Inferior parietal cortex (tissue), 1 donor: ENCODE measurements around the gene GPR15.
A peak's percentile ranks its signal among the peaks of the same experiment; 100 is the strongest.
"Not testable (repeated sequence)": the region's sequence is repeated elsewhere in the genome, so short reads cannot be mapped to it uniquely, and the experiment has no call there.

Experiments used
- DNase-seq: peaks from one replicate; pipeline ENCODE4 v3.0.0-alpha.2; 2016; ENCODE audit errors: extremely low spot score

Gene GPR15

GRCh38 chr3:98558100-98558827 lies 26.5 kb downstream of the GPR15 start:
- DNase-seq, result no peak

- DNase-seq, result not testable (repeated sequence)
Measured at GRCh38 chr3:98559769-98560168, 28.0 kb downstream of the GPR15 start.

- no peak for DNase-seq
Measured at GRCh38 chr3:98560911-98561310, 29.1 kb downstream of the GPR15 start.

GRCh38 chr3:98561727-98562521 lies 30.1 kb downstream of the GPR15 start:
- DNase-seq, result no peak

GRCh38 chr3:98563661-98564281 lies 32.0 kb downstream of the GPR15 start:
- DNase-seq, result no peak

DNA sequence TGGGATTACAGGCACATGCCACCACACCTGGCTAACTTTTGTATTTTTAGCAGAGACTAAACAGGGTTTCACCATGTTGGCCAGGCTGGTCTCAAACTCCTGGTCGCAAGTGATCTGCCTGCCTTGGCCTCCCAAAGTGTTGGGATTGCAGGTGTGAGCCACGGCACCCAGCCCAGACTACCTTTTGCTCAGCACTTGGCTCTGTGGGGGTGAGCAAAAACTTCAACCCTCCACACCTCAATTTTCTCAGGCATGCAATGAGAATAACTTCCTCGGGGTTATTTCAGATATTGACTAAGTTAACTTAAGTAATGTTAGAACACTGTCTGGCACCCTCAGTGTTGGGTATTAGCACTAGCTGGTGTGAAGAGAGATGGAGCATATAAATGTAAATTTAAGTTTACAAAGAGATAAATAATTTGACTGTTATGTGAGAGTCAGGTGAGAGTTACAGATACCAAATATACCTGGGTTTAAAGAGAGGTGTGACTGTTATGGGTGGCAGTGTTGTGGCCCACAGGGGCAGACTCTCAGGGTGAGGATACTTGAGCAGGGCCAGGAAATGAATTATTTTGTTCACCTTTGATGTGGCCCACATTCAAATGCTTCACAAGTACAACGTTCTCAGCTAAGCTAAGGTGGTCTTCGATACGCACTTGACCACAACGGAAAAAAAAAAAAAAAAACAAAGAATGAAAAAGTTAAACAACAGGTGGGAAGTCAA lies 32.7 kb downstream of the GPR15 start:
- no peak for DNase-seq

DNA sequence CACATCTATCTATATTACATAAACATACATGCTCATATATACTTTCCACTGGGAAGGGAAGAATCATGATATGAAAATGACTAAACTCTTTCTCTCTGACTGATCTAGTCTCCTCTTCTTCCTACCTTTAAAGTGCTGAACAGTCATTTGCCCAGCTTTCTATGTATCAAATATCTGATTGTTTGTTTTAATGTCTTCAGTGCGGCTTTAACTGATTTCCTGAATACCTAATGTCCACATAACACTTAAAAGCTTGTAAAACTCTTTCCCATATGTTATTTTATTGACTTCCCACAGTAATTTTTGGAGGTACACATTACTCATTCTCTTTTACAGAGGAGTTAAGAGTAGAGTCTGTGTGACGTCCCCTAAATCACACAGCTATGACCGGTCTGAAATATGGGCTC lies 33.5 kb downstream of the GPR15 start:
- no peak for DNase-seq

- DNase-seq, result no peak
Measured at GRCh38 chr3:98565843-98566242, 34.1 kb downstream of the GPR15 start.

GRCh38 chr3:98567666-98568270 lies 36.0 kb downstream of the GPR15 start:
- DNase-seq, result no peak

GRCh38 chr3:98568402-98568801 lies 36.6 kb downstream of the GPR15 start:
- no peak for DNase-seq

- no peak for DNase-seq
Measured at GRCh38 chr3:98573181-98573728, 41.5 kb downstream of the GPR15 start.

DNA sequence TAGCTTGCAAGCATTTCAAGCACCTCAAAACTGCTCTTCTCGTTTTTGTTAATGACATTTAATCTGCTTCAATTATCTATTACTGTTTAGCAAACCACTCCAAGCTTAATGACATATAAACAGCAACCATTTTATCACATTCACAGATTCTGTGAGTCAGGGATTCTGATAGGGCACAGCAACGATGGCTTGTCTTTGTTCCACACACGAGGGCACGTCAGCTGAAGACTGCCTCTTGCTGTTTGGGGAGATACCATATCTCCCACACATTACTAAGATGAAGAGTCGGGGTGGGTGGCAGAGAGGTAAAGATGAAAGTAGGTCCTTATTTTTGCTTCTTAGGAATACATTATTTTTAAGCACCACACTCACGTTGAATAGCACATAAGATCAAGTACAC lies 42.4 kb downstream of the GPR15 start:
- no peak for DNase-seq

DNA sequence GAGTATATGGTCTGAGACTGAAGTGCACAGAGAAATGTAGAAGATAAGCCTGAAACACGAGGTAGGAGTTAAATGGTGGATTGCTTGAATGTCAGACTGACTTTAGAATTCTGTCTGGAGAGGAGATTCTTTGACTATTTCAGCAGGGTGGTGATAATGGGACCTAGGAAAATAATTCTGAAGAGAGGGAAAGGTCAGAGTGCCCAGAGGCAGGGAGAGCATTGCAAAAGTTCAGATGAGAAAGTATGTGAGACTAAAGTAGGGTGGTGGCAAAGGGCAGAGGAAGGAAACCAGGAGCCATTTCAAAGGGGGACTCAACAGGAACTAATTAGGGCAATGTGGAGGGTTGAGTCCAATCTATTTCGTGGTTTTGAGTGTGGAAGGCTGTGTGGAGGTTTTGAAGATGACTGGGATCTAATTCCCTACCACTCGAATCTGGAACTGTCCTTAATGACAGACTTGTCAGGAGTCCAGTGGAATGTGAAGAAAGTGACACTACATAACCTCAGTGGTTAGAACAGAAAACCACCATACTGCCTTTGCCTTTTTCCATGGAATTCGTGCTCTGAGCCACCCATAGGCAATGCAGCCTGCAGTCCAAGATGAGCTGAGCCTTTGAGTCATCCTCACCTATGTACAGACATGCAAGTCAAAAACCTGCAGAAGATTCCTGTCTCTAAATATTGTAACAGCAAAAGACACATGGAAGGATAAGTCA lies 45.6 kb downstream of the GPR15 start:
- no peak for DNase-seq

DNA sequence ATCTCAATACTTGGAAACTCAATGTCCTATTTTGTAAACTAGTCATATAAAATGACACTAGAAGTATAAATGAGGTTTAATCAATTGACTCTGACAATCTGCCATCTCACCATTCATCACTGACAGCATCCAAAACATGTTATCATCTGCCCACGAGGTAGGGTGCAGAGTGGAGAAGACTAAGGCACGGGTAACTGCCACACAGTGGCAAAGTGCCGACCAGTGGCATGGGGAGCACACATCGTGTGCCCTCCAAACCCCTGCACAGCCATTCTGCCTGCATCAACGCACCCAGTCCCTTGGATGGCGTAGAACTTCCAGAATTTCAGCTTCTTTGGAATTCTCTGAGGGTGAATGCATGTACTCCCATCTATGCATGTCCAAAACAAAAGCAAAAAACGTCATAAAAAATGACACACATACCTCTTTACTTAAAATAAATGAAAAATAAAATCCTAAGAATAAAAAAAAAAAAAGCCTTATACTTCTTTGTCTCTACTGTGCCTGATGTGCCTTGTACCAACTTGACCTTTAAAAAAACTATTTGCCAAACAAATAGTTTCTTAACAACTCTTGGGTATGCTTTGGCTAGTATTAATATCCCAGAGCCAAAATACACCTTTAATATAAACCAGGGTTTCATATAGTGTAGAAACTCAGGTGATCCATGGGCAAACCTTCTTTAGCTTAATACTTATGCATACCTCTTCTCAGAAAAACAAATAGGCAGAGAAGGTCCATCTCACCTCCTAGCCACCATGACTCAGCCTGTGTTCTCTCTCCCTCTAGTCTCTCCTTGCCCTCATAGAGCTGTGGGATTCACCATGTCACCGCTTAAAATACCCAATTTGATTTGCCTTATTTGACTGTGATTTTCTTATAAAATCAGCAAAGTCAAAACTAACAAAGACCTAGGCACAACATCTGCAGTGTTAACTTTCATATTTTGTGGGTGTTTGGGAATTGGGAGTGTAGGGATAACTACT lies 48.9 kb downstream of the GPR15 start:
- DNase-seq, result peak; percentile 14

DNA sequence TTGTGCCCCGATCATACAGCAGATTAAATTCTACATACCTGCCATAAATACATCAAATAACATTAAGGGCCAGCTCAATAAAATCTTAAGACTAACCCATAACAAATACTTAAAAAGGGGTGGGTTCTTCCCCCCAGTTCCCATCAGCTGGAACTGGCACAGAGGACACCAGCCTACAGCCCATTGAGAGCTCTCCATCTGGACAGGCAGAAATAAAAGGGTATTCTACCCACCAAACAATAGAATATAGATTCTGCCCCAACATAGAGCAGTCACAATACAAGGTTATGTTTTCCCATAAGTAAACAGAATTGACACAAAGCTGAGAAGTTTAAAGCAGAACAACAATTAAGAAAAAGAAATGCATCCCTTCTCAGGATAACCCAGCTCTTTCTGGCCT lies 49.7 kb downstream of the GPR15 start:
- DNase-seq, result peak; percentile 58

GRCh38 chr3:98582042-98582441 lies 50.3 kb downstream of the GPR15 start:
- DNase-seq, result peak; percentile 6

GRCh38 chr3:98583766-98584165 lies 52.0 kb downstream of the GPR15 start:
- DNase-seq, result peak; percentile 19
